Measurements from ENCODE around the gene CCDC92.

- no peak for TF ChIP-seq POLR2AphosphoS5 (IDR thresholded peaks at IDR 0.05; ENCODE audit: low read depth, low read length)
- TF ChIP-seq, protein P1, sequence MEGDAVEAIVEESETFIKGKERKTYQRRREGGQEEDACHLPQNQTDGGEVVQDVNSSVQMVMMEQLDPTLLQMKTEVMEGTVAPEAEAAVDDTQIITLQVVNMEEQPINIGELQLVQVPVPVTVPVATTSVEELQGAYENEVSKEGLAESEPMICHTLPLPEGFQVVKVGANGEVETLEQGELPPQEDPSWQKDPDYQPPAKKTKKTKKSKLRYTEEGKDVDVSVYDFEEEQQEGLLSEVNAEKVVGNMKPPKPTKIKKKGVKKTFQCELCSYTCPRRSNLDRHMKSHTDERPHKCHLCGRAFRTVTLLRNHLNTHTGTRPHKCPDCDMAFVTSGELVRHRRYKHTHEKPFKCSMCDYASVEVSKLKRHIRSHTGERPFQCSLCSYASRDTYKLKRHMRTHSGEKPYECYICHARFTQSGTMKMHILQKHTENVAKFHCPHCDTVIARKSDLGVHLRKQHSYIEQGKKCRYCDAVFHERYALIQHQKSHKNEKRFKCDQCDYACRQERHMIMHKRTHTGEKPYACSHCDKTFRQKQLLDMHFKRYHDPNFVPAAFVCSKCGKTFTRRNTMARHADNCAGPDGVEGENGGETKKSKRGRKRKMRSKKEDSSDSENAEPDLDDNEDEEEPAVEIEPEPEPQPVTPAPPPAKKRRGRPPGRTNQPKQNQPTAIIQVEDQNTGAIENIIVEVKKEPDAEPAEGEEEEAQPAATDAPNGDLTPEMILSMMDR (IDR thresholded peaks at IDR 0.05) = no peak
- no peak for TF ChIP-seq TCF7L2 (IDR thresholded peaks at IDR 0.05; ENCODE audit: low read depth, low read length)
- TF ChIP-seq REST (IDR thresholded peaks at IDR 0.05; ENCODE audit: insufficient read depth in 1 of 2, low read depth in 2 of 2, low read length in 1 of 2) = no peak
Observed at GRCh38 chr12:123954647-123955350, 17.8 kb downstream of the CCDC92 start.
